Erythroblast (primary cell): ENCODE data around the gene GPS1.

Experiments used
- GATA1 ChIP-seq: IDR thresholded peaks from 2 replicates; pipeline ENCODE4 v1.6.1; 2011; ENCODE audit warnings: low read depth, mild to moderate bottlenecking, control low read depth, low read length, moderate library complexity
- POLR2A ChIP-seq: IDR thresholded peaks from 2 replicates; pipeline ENCODE4 v1.6.1; 2011; ENCODE audit warnings: mild to moderate bottlenecking, low read length

DNA sequence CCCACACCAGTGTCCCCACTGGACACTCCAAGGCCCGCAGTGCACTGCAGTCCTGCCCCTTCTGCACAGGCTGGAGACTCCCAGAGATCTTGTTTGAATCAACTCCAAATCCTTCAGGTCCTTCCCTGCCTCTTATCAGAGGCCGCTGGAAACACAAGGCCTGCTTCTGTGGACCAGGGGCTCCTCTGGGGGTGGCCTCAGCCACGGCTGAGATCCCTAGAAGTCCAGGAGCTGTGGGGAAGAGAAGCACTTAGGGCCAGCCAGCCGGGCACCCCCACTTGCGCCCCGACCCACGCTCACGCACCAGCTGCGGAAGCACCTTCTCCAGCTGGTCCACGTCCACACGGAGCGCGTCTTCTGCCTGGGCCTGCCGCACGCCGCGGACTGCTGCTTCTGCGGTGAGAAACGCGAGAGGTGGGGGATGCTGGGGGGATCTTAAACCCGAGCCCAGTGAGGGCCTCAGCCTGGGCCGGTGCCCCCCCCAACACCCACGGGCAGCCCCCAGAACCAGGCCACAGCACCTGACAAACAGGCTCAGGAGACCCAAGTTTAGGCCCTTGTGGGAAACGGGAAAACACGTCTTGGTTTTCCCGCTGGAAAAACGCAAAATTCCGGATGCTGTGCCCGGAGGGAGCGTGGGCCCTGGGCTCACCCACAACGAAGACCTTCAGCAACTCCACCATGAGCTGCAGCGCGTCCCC, 32.6 kb upstream of the GPS1 start:
- TF ChIP-seq POLR2A (no peak), GATA1 (no peak)
